Measurements from ENCODE around the gene ALDH1A3. TPM values are rescaled to one million over a fixed set of nuclear protein-coding genes. Genes with fewer than 3 reads are reported as not detected.

The ALDH1A3 gene
- total RNA-seq, 1 donor from 2014 or later: 2.9 TPM

- no peak for DNase-seq
- intact Hi-C loops (cut with micrococcal nuclease): no loop called here
- Histone ChIP-seq H3K4me1 (peaks cover 9% of the 10 kb centered on the region), H3K9me3 (replicated peaks) (no peaks in the 10 kb centered on the region), H3K27ac (replicated peaks) (no peak overlapping the region), H3K27me3 (ENCODE audit: low read depth) (peaks cover 85% of the 10 kb centered on the region), H3K4me3 (no peak overlapping the region), H3K36me3 (no peaks in the 10 kb centered on the region)
- no peak for TF ChIP-seq CTCF (IDR thresholded peaks at IDR 0.05; ENCODE audit: borderline replicate concordance)
Observed at GRCh38 chr15:100877551-100877950, 2.1 kb upstream of the ALDH1A3 start.

DNA sequence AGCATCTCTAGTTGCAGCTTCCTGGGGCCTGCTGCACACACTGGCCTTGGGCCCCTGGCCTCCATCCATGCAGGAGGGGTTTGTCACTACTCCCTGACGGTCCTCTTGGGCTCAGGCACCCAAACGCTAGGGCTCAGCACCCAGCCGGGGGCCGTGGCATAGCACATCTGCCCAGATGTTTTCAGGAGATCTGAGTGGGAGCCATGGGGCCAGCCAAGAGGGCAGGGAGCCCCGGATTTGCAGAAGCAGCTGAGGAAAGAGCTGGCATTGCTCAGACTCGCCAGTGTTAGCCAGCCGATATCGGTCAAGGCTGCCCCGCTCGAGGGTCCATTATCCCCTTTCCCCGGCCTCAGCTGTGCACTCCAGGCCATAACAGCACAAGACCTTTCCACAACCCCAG is 1.5 kb upstream of the ALDH1A3 start:
- no peak for TF ChIP-seq CTCF (IDR thresholded peaks at IDR 0.05; ENCODE audit: borderline replicate concordance)
- H3K4me1 ChIP-seq: peaks cover 9% of the 10 kb centered on the region
- no peak overlapping the region for H3K4me3 ChIP-seq
- no peaks in the 10 kb centered on the region for H3K9me3 ChIP-seq (replicated peaks)
- H3K27ac ChIP-seq (replicated peaks): no peak overlapping the region
- no peak for DNase-seq
- H3K27me3 ChIP-seq (ENCODE audit: low read depth): peaks cover 91% of the 10 kb centered on the region
- no peaks in the 10 kb centered on the region for H3K36me3 ChIP-seq
- intact Hi-C loops (cut with micrococcal nuclease): no loop called here

DNA sequence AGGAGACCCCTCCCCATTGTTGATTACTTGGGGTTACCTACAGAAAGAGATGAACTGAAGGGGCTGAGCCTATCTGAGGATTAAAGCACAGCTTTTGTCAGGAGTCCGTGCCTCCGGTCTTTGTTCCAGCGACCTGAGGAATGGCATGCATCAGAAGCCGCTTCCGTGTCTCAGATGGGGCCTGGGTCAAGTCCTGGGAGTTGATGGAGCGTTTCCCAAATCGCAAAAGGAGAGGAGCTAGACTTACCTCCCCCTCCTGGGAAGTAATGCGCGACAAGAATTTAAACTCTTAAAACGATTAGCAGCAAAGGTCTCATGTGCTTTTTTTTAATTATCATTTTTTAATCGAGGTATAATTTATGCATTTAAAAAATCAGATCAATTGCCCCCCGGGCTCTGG is 983 bp upstream of the ALDH1A3 start:
- DNase-seq: no peak
- Histone ChIP-seq H3K4me3 (peak overlapping the region; percentile 66), H3K27ac (replicated peaks) (no peak overlapping the region), H3K27me3 (ENCODE audit: low read depth) (peaks cover 92% of the 10 kb centered on the region), H3K9me3 (replicated peaks) (no peaks in the 10 kb centered on the region), H3K4me1 (peaks cover 9% of the 10 kb centered on the region), H3K36me3 (no peaks in the 10 kb centered on the region)
- TF ChIP-seq CTCF (IDR thresholded peaks at IDR 0.05; ENCODE audit: borderline replicate concordance): no peak
- intact Hi-C loops (cut with micrococcal nuclease): no loop called here

DNA sequence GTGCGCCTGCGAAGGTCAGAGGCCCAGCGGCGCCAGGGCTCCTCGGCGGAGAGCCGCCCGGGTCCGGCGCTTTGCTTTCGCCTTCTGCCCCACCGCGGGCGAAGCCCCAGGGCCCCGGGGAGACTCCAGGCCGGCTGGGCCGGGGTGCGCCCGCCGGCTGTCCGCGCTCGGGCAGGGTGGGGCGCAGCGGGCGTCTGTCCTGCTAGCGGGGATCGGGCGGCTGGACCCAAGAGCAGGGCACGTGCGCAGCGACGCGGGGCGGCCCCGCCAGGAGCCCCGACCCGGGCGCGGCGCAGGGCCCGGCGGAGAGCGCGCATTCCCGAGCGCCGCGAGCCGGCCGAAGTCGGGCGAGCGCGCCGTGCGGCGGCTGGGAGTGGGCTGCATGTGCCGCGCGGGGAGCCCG is 569 bp upstream of the ALDH1A3 start:
- TF ChIP-seq CTCF (IDR thresholded peaks at IDR 0.05; ENCODE audit: borderline replicate concordance): no peak
- no peak for DNase-seq
- intact Hi-C loops (cut with micrococcal nuclease): no loop called here
- peak overlapping the region; percentile 66 for H3K4me3 ChIP-seq
- no peaks in the 10 kb centered on the region for H3K9me3 ChIP-seq (replicated peaks)
- peaks cover 94% of the 10 kb centered on the region for H3K27me3 ChIP-seq (ENCODE audit: low read depth)
- no peak overlapping the region for H3K27ac ChIP-seq (replicated peaks)
- H3K4me1 ChIP-seq: peaks cover 9% of the 10 kb centered on the region
- no peaks in the 10 kb centered on the region for H3K36me3 ChIP-seq

- Histone ChIP-seq H3K9me3 (replicated peaks) (no peaks in the 10 kb centered on the region), H3K4me3 (peak overlapping the region; percentile 66), H3K4me1 (peaks cover 9% of the 10 kb centered on the region), H3K36me3 (no peaks in the 10 kb centered on the region), H3K27ac (replicated peaks) (no peak overlapping the region), H3K27me3 (ENCODE audit: low read depth) (peaks cover 98% of the 10 kb centered on the region)
- no peak for TF ChIP-seq CTCF (IDR thresholded peaks at IDR 0.05; ENCODE audit: borderline replicate concordance)
- intact Hi-C loops (cut with micrococcal nuclease): no loop called here
- no peak for DNase-seq
Observed at GRCh38 chr15:100880139-100880896, 687 bp downstream of the ALDH1A3 start.
